IMR-90 (cell line): ENCODE data around the gene SAMD1. TPM values are rescaled to one million over a fixed set of nuclear protein-coding genes. Genes with fewer than 3 reads are reported as not detected.

Experiments used
- ATAC-seq: fragments of 200-7000 bp; cut with Tn5 transposase; 2 replicates; pipeline ENCODE4 v1.9.1; 2020; ENCODE audit warnings: low read depth, mild to moderate bottlenecking, moderate library complexity
- BruUV-seq: library from RNA; stranded (reverse); fragments of 400-500 nt; replicated peaks from 2 replicates; lab custom pipeline; 2021; lab: Mats Ljungman, UMichigan
- CTCF ChIA-PET: fragments of 300-600 bp; formaldehyde crosslinking; extraction: SDS; loops from one replicate; lab custom pipeline; 2021; ENCODE audit warnings: antibody characterized with exemption; lab: Yijun Ruan, JAX
- POLR2A ChIA-PET: fragments of 300-600 bp; sonication (Branson Sonifier 250); formaldehyde crosslinking; loops from one replicate; lab custom pipeline; 2022; ENCODE audit warnings: antibody characterized with exemption; ENCODE audit not compliant: unreplicated experiment; lab: Charles Lee
- DNase-seq: peaks from one replicate; pipeline ENCODE4 v3.0.0; 2013
- H2AFZ ChIP-seq: replicated peaks from 2 replicates; pipeline ENCODE3; 2013; ENCODE audit warnings: low read length, mild to moderate bottlenecking; ENCODE audit not compliant: poor library complexity
- H2AK5ac ChIP-seq: 2 replicates; pipeline ENCODE4 v1.6.1; 2013; ENCODE audit warnings: low read depth, low read length, inconsistent platforms
- H2AK9ac ChIP-seq: replicated peaks from 2 replicates; pipeline ENCODE3; 2013; ENCODE audit warnings: mild to moderate bottlenecking, low read depth, low read length, moderate library complexity; ENCODE audit not compliant: poor library complexity
- H2BK120ac ChIP-seq: 2 replicates; pipeline ENCODE4 v1.6.1; 2013; ENCODE audit warnings: low read depth, low read length, inconsistent platforms
- H2BK15ac ChIP-seq: 3 replicates; pipeline ENCODE4 v1.6.1; 2013; ENCODE audit warnings: low read depth, low read length, inconsistent platforms
- H2BK20ac ChIP-seq: 2 replicates; pipeline ENCODE4 v1.6.1; 2013; ENCODE audit warnings: low read depth, mild to moderate bottlenecking, inconsistent platforms, low read length, moderate library complexity
- H2BK5ac ChIP-seq: 2 replicates; pipeline ENCODE4 v1.6.1; 2013; ENCODE audit warnings: mild to moderate bottlenecking, low read depth, low read length, inconsistent platforms; ENCODE audit not compliant: poor library complexity, severe bottlenecking
- H3K14ac ChIP-seq: replicated peaks from 2 replicates; pipeline ENCODE4 v1.6.1; 2013; ENCODE audit warnings: low read depth, low read length, inconsistent platforms
- H3K18ac ChIP-seq: 2 replicates; pipeline ENCODE4 v1.6.1; 2013; ENCODE audit warnings: low read depth, low read length, control low read depth
- H3K23ac ChIP-seq: 2 replicates; pipeline ENCODE4 v1.6.1; 2013; ENCODE audit warnings: low read depth, low read length, inconsistent platforms
- H3K27ac ChIP-seq: 2 replicates; pipeline ENCODE4 v1.5.1; 2013; ENCODE audit warnings: mild to moderate bottlenecking, control low read depth, low read length; ENCODE audit not compliant: insufficient read depth
- H3K27me3 ChIP-seq: 2 replicates; pipeline ENCODE4 v1.6.1; 2013; ENCODE audit warnings: low read length; ENCODE audit not compliant: control insufficient read depth, insufficient read depth
- H3K36me3 ChIP-seq: 2 replicates; pipeline ENCODE4 v1.6.1; 2013; ENCODE audit warnings: low read length, mixed read lengths; ENCODE audit not compliant: control insufficient read depth, insufficient read depth
- H3K4ac ChIP-seq: 2 replicates; pipeline ENCODE4 v1.6.1; 2013; ENCODE audit warnings: low read depth, low read length, inconsistent platforms
- H3K4me1 ChIP-seq: 2 replicates; pipeline ENCODE4 v1.6.1; 2013; ENCODE audit warnings: low read length, mixed read lengths; ENCODE audit not compliant: control insufficient read depth, insufficient read depth
- H3K4me2 ChIP-seq: 2 replicates; pipeline ENCODE4 v1.6.1; 2013; ENCODE audit warnings: low read depth, mild to moderate bottlenecking, control low read depth, low read length, moderate library complexity
- H3K4me3 ChIP-seq: 2 replicates; pipeline ENCODE4 v1.5.1; 2013; ENCODE audit warnings: low read depth, mild to moderate bottlenecking, control low read depth, low read length, moderate library complexity; ENCODE audit not compliant: insufficient read depth
- H3K56ac ChIP-seq: 2 replicates; pipeline ENCODE4 v1.6.1; 2013; ENCODE audit warnings: low read length, inconsistent platforms; ENCODE audit not compliant: insufficient read depth; ENCODE audit errors: extremely low read depth
- H3K79me1 ChIP-seq, 2 experiments: 2 replicates each; pipeline ENCODE4 v1.6.1; 2013; ENCODE audit warnings: low read length in 2 of 2, inconsistent platforms in 1 of 2, low read depth in 1 of 2
- H3K9ac ChIP-seq: 2 replicates; pipeline ENCODE4 v1.6.1; 2013; ENCODE audit warnings: low read depth, low read length, control low read depth
- H3K9me1 ChIP-seq: 2 replicates; pipeline ENCODE4 v1.6.1; 2013; ENCODE audit warnings: low read length, inconsistent platforms; ENCODE audit not compliant: insufficient read depth
- H3K9me3 ChIP-seq: 2 replicates; pipeline ENCODE4 v1.6.1; 2013; ENCODE audit warnings: low read length; ENCODE audit not compliant: control insufficient read depth, insufficient read depth
- H4K20me1 ChIP-seq: 2 replicates; pipeline ENCODE4 v1.6.1; 2013; ENCODE audit warnings: low read length, inconsistent platforms; ENCODE audit not compliant: insufficient read depth
- H4K5ac ChIP-seq: 2 replicates; pipeline ENCODE4 v1.6.1; 2013; ENCODE audit warnings: mild to moderate bottlenecking, low read depth, low read length, control low read depth
- H4K8ac ChIP-seq, 2 experiments: 2 replicates each; pipeline ENCODE4 v1.6.1; 2013; ENCODE audit warnings: low read depth in 2 of 2, low read length in 2 of 2, control low read depth in 1 of 2, inconsistent platforms in 1 of 2
- H4K91ac ChIP-seq: 2 replicates; pipeline ENCODE4 v1.6.1; 2013; ENCODE audit warnings: low read depth, low read length, inconsistent platforms; ENCODE audit not compliant: insufficient read depth
- MXI1 ChIP-seq: IDR thresholded peaks from 2 replicates; pipeline ENCODE4 v1.6.1; 2012; ENCODE audit warnings: low read depth, mild to moderate bottlenecking, low read length, moderate library complexity, borderline replicate concordance
- WGBS, 2 experiments: methylation state at CpG; one replicate each; pipeline versions ENCODE4 v1.1.5 to v1.1.7; 2013; ENCODE audit warnings: missing lambda C conversion rate in 2 of 2; ENCODE audit not compliant: insufficient read length in 1 of 2; ENCODE audit errors: extremely low coverage in 2 of 2; 5-methylcytosine and 5-hydroxymethylcytosine counted together
- dilution Hi-C: fragments of 300-500 bp; cut with HindIII; formaldehyde crosslinking; loops from one replicate; pipeline ENCODE4 v1.14.3; 2018; ENCODE audit warnings: low sequenced_read_pairs; ENCODE audit not compliant: unreplicated experiment
- in situ Hi-C: fragments of 300-500 bp; cut with MboI; formaldehyde crosslinking; loops from 3 replicates; pipeline ENCODE4 v1.14.3; 2019; ENCODE audit warnings: low sequenced_read_pairs, inconsistent platforms, mixed read lengths
- intact Hi-C: fragments of 100-400 bp; cut with micrococcal nuclease; formaldehyde crosslinking; loops from 2 replicates; pipeline ENCODE4 v1.10.0; 2022
- polyA plus RNA-seq, 3 experiments: library from polyadenylated mRNA; depleted of rRNA; stranded (reverse); fragments of >200 nt; gene quantifications; 2 replicates each; pipeline ENCODE4 v1.2.3, GENCODE V29; 2012; ENCODE audit warnings: low replicate concordance in 1 of 3
- total RNA-seq: library from RNA; depleted of rRNA; stranded (reverse); fragments of >200 nt; gene quantifications from 2 replicates; pipeline ENCODE4 v1.2.3, GENCODE V29; 2012

SAMD1 gene
- total and polyA plus RNA-seq, 2 of the 4 experiments (the other 2 are of a cell fraction): 6.5 to 14.1 TPM

- no peak for TF ChIP-seq MXI1
- WGBS, 2 experiments: 89% methylated on average over 3 of the region's 16 CpGs; no CpG with 5 or more reads in 1 of the 2 experiments
- no peak overlapping the region for H3K9ac ChIP-seq
- ATAC-seq: no peak
- in situ Hi-C loops (no loop called here), intact Hi-C loops (no loop called here), dilution Hi-C loops (no loop called here)
- H2BK120ac ChIP-seq: no peak overlapping the region
- no peak overlapping the region for H4K91ac ChIP-seq
- no peak overlapping the region for H3K4ac ChIP-seq
- peaks cover 25% of the 10 kb centered on the region for H3K36me3 ChIP-seq
- H3K4me2 ChIP-seq: no peak overlapping the region
- H3K18ac ChIP-seq: no peak overlapping the region
- H2BK15ac ChIP-seq: no peak overlapping the region
- H2AK9ac ChIP-seq: no peak overlapping the region
- H2AK5ac ChIP-seq: no peak overlapping the region
- no peak overlapping the region for H3K14ac ChIP-seq
- no peak overlapping the region for H3K4me3 ChIP-seq
- H2BK5ac ChIP-seq: no peak overlapping the region
- no peak overlapping the region for H3K27ac ChIP-seq
- no peaks in the 10 kb centered on the region for H3K27me3 ChIP-seq
- peaks cover 5 to 32% of the 10 kb centered on the region in 2 experiments; a peak in 2 of 4 replicates for H3K79me1 ChIP-seq
- H4K20me1 ChIP-seq: no peaks in the 10 kb centered on the region; the same call in 1 of the 2 replicates
- H4K8ac ChIP-seq: no peak overlapping the region
- ChIA-PET CTCF (no interaction called here), POLR2A (no interaction called here)
- H3K23ac ChIP-seq: no peak overlapping the region
- no peak overlapping the region for H4K5ac ChIP-seq
- no peak overlapping the region for H2AFZ ChIP-seq
- no peaks in the 10 kb centered on the region for H3K4me1 ChIP-seq
- H2BK20ac ChIP-seq: no peak overlapping the region
- DNase-seq: no peak
- H3K9me1 ChIP-seq: no peaks in the 10 kb centered on the region
- no TSS peak for BruUV-seq
- no peaks in the 10 kb centered on the region for H3K9me3 ChIP-seq
- H3K56ac ChIP-seq: no peak overlapping the region
These were observed 16.3 kb upstream of the SAMD1 start for GRCh38 chr19:14106840-14107239.
